NCI-H1092 (cell line): Measurements from ENCODE around the gene SLC38A8.

ENCODE experiments used
- DNase-seq: peaks from one replicate; lab custom pipeline; 2025; lab: John Stamatoyannopoulos, UW

The SLC38A8 gene

GRCh38 chr16:84031556-84031955, 11.0 kb downstream of the SLC38A8 start:
- DNase-seq, result no peak

- no peak for DNase-seq
Measured at GRCh38 chr16:84029297-84030047, 13.1 kb downstream of the SLC38A8 start.

- DNase-seq, result no peak
Measured at GRCh38 chr16:84027625-84028024, 15.0 kb downstream of the SLC38A8 start.

DNA sequence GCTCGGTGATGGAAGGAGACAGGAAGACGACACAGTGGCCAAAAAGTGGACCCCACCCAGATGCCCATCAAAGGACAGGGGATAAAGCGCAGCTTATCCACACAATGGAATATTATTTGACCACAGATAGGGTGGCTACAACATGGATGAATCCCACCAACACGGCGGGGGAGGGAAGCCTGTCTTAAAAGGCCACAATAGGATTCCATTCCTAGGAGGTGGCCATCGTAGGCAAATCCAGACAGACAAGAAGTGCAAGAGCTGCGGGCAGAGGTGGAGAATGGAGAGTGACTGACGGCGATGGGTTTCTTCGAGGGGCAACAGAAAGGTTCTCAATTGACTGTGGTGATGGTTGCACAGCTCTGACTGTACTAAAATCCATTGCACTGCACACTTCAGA, 16.0 kb downstream of the SLC38A8 start:
- no peak for DNase-seq

- DNase-seq, result no peak
Measured at GRCh38 chr16:84024854-84025253, 17.7 kb downstream of the SLC38A8 start.

GRCh38 chr16:84022644-84023043, 20.0 kb downstream of the SLC38A8 start:
- no peak for DNase-seq

DNA sequence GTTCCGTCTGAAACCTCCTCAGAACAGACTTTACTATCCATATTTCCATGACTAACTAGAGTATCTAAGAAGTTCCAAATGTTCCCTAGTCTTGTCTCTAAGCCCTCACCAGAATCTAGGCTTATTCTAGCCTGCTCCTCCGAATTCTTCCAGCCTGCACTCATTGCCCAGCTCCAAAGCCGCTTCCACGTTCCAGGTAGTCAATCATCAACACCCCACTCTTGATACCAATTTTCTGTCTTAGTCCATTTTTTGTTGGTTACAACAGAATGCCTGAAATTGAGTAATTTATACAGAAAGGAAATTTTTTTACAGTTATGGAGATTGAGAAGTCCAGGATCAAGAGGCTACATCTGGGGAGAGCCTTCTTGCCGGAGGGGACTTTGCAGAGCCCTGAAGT, 21.1 kb downstream of the SLC38A8 start:
- DNase-seq, result no peak

DNA sequence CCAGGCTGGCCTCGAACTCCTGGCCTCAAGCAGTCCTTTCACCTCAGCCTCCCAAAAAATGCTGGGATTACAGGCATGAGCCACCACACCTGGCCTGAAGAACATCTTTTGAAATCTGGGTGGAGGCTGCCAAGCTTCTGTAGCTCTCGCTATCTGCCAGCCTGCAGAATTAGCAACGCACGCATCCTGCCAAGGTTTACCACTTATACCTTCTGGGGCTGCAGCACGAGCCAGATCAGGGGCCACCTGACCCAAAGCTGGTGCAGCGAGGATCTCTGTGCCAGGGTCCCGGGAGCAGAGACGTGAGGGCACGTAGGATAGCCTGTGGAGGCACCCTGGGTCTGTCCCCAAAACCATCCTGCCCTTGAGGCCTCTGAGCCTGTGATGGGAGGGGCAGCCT, 22.2 kb downstream of the SLC38A8 start:
- DNase-seq, result no peak

- no peak for DNase-seq
Measured at GRCh38 chr16:84018710-84019109, 23.9 kb downstream of the SLC38A8 start.

- no peak for DNase-seq
Measured at GRCh38 chr16:84016477-84016876, 26.1 kb downstream of the SLC38A8 start.

DNA sequence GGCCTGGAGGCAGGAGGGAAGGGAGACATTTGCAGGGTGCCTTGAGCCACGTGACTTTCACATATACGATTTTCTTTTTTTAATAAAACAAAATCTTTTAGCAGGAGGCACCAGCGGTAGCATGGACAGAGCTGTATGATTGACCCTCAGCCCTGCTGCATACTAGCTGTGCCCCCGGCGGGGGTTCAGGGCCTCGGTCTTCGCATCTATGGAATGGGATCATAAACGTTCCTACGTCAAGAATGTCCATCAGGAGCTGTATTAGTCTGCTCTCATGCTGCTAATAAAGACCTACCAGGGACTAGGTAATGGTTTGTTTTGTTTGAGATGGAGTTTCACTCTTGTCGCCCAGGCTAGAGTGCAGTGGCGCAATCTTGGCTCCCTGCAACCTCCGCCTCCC, 27.2 kb downstream of the SLC38A8 start:
- DNase-seq, result no peak

- no peak for DNase-seq
Measured at GRCh38 chr16:84014570-84015327, 27.8 kb downstream of the SLC38A8 start.

DNA sequence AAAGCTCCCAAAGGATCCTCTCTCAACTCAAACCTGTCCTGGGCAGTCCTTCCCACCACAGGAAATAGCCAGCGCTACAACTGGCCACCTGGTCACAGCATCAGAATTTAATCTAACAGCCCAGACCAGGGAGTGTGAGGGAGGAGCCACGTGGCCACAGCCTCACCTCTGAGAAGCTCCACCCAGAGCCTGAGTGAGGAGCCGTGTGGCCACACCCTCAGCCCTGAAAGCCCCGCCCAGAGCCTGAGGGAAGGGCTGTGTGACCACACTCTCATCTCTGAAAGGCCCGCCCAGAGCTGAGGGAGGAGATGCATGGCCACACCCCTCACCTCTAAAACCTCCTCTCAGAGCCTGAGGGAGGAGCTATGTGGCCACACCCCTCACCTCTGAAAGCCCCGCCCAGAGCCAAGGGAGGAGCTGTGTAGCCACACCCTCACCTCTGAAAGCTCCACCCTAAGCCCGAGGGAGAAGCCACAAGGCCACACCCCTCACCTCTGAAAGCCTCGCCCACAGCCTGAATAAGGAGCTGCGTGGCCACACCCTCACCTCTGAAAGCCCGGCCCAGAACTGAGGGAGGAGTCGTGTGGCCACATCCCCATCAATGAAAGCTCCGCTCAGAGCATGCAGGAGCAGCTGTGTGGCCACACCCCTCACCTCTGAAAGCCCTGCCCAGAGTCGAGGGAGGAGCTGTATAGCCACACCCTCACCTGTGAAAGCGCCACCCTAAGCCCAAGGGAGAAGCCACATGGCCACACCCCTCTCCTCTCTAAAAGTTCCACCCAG, 28.6 kb downstream of the SLC38A8 start:
- DNase-seq, result no peak

GRCh38 chr16:84009282-84009681, 33.3 kb downstream of the SLC38A8 start:
- no peak for DNase-seq

DNA sequence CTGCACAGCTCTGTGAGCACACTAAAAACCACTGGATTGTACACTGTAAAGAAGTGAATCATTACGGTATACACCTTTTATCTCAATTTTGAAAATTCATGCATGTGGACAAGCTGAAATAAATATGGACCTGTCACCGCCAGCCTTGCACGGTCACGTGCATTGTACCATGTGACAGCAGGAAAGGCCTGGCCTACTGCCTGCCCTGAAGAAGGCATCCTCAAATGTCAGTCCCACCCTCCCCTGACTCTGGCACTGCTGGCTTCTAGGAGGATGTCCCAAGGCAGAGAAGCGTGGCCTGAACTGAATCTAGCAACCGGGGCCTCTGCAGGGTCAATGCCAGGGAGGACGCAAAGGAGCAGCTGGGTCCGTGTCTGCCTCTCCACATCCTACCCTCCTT, 34.6 kb downstream of the SLC38A8 start:
- no peak for DNase-seq

DNA sequence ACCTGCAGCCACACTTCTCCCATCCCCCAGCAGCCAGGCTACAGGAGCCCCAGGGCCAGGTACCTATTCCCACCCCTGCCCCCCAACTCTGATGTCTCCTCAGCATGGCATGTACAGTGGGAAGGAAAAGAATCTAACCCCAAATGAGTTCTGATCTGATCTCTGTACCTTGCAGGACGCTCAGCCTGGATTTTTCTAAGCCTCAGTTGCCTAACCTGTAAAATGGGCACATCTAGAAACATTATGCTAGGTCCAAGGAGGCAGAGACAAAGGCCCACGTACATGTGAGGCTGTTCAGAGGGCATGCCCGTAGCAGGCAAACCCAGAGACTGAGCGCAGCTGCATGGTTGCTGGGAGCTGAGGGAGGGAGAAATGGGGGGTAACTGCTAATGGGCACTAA, 35.1 kb downstream of the SLC38A8 start:
- no peak for DNase-seq

- no peak for DNase-seq
Measured at GRCh38 chr16:84005391-84005790, 37.2 kb downstream of the SLC38A8 start.

DNA sequence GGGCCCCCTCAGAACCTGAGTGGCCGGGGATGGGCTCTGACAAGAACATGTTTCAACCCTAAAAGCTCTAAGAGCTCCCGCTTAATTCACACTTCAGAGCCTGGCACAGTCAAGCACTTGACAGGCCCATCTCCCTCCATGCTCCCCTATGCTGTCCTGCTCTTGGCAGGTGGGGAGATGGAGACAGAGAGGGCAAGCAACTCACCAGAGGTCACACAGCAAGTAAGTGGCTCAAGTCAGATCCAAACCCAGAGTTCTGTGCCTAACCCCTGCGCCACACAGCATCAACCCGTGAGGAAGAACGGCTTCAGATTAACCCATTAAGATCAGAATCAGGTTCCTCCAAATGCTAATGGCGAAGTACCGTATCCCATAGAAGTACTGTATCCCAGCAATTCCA, 38.2 kb downstream of the SLC38A8 start:
- DNase-seq, result no peak

DNA sequence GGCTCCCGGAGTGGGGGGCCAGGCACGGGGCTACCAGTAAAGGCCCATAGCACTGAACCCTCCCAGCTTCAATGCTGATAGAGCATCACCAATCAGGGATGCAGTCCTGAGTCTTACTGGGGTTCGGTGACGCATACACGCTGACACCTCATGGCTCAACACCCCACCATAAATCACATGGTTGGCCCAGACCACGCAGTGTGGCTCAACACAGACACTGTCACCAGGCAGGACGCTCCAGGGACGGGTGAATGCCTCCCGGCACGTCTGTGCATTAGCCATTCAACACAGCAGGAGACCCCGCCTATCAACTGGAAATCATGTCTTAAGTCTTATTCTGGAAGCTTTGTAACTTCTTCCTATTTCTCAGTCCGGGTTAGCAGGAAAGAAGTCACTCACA, 39.6 kb downstream of the SLC38A8 start:
- no peak for DNase-seq

GRCh38 chr16:84001726-84002125, 40.9 kb downstream of the SLC38A8 start:
- no peak for DNase-seq

GRCh38 chr16:84000989-84001642, 41.5 kb downstream of the SLC38A8 start:
- no peak for DNase-seq

DNA sequence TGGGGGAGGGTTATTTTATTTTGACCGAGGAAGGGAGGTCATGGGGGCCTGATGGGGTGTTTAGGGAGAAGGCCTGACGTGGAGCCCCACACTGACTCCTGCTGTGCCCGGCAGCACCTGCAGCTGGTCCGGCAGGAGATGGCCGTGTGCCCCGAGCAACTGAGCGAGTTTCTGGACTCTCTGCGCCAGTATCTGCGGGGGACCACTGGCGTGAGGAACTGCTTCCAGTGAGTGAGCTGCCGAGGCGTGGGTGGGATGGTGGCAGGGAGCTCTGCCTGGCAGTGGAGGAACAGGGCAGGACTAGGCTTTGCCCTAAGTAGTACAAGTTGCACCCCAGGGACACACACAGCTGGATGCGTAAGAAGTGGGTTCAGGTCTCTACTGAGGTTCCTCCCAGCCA, 44.5 kb downstream of the SLC38A8 start:
- no peak for DNase-seq
